GM11168 (cell line): ENCODE measurements around the gene DHRS1.
"Not testable (repeated sequence)": the region's sequence is repeated elsewhere in the genome, so short reads cannot be mapped to it uniquely, and the experiment has no call there.

ENCODE experiments used
- in situ Hi-C: fragments of 300-500 bp; cut with MboI; formaldehyde crosslinking; loops from one replicate; pipeline ENCODE4 v1.12.0; 2022; ENCODE audit warnings: low sequenced_read_pairs; ENCODE audit not compliant: unreplicated experiment

The DHRS1 gene

GRCh38 chr14:24329073-24329663, 29.6 kb upstream of the DHRS1 start:
- in situ Hi-C loops = no loop called here

DNA sequence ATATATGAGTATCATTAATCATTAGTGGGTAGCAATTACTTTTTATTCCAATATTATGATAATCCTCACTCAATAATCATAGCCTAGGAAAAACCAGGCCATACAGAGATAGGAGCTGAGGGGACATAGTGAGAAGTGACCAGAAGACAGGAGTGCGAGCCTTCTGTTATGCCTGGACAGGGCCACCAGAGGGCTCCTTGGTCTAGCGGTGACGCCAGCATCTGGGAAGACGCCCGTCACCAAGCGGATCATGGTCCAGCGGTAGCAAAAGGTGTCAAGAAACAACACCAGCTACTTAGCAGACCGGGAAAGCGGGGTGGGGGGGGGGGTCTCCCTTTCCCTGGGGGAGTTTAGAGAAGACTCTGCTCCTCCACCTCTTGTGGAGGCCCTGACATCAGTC, 28.3 kb upstream of the DHRS1 start:
- in situ Hi-C loops = not testable (repeated sequence)

- in situ Hi-C loops = no loop called here
Observed at GRCh38 chr14:24327303-24327702, 27.7 kb upstream of the DHRS1 start.

DNA sequence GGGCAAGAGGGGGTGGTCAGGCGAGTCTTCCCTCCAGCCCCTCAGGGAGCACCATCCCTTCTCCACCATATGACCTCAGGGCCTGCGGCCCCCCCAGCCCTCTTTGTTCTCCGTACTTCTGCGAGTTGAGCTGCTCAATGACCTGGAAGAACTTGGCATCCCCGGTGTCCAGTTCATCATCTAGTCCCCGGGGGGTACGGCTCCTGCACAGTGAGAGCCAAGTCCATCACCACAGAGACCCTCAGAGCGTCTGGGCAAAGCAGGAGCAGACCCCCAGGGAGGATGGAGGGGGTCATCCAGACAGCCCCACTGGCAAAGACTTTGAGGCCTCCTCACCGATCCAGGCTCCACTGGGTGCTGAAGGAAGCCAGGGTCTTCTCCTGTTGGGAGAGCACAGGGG, 26.4 kb upstream of the DHRS1 start:
- in situ Hi-C loops = no loop called here

DNA sequence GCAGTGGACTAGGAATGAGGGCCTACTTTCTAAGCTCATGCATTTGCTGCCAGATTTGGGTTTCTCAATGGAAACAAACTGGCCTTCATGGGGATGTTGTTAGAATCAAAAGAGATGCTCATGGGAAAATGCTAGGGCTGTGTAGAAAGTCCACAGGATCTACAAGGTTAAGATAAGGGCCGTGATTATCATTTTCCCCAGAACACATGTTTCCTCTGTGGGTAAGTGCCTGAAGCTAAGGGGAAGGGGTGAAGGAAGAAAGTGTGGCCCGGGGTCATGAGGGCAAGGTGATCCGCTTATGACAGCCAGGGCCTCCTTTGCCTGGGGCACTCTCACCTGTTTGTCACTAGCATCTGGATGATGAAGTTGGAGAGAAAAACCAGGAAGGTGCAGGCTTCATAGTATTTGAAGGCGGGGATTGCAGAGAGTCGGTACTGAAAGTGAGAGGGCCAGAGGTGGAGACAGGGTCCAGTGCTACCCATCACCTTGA, 25.5 kb upstream of the DHRS1 start:
- in situ Hi-C loops = no loop called here

DNA sequence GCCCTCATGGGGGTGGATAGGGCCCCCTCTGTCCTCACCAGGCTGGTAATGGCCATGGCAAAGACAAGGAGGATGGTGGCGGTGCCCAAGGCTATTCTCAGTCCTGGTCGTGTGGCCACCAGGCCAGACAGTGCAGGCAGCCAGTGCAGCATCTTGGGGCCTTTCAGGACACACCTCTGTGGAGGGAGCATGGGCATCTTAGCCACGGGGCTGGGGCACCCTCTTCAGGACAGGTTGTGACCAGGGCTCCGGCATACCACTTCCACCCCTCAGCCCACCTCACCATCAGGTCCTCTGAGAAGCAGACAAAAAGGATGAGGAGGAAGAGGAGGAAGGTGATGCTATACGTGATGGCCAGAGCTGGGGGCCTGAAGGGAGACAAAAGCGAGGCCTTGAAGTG, 24.4 kb upstream of the DHRS1 start:
- in situ Hi-C loops = no loop called here

DNA sequence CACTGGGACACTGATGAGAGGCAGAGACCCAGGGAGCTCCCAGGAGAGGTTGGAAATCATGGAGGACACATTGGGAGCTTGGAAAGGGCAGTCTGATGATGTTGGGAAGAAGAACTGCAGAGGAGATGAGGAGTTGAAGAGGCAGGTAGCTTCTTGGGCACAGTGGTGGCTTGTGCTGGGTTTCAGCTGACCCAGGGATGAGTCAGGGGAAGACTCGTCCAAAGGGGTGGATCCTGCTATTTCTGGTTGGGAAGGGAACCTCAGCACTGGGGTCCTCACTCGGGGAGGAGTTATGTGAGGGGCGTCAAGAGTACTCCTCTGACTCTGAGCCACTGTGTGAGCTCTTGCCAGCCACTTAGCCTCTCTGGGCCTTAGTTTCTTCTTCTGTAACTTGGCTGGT, 23.8 kb upstream of the DHRS1 start:
- in situ Hi-C loops = no loop called here

DNA sequence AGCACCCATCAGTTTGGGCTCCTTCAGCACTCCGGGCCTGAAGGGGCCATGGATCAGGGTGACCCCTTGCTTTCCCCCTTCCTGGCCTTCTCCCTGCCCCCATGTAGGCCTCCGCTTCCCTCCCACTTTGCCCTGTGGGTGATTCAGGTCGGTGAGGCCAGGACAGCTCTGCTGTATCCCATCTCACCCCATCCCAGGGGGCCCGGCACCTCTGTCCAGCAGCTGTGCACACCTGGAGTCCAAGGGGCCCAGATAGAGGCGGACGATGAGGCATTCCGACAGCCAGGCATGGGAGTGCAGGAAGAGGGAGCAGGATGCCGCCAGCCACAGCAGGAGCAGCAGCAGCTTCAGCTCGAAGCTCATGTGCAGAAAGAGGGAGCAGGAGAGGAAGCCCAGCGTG, 23.1 kb upstream of the DHRS1 start:
- in situ Hi-C loops = no loop called here

DNA sequence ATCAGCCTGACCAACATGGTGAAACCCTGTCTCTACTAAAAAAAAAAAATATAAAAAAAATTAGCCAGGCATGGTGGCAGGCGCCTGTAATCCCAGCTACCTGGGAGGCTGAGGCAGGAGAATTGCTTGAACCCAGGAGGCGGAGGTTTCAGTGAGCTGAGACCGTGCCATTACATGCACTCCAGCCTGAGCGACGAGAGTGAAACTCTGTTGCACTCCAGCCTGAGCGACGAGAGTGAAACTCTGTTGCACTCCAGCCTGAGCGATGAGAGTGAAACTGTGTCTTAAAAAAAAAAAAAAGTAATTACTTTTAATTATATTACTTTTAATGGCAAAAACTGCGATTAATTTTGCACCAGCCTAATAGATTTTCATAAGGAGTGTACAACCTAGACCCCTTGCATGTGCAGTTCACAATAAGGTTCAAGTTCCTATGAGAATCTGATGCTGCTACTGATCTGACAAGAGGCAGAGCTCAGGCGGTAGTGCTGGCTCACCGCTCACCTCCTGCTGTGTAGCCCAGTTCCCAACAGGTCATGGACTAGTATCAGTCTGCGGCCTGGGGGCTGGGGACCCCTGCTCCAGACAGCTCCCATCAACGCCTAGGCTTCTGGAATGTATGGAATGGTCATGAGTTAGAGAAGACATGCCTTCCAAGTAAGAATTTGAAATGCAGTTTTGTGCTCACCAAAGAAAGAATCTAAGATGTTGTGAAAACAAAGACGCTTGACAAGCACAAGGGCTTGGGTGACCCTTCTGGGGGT, 21.8 kb upstream of the DHRS1 start:
- in situ Hi-C loops = no loop called here

DNA sequence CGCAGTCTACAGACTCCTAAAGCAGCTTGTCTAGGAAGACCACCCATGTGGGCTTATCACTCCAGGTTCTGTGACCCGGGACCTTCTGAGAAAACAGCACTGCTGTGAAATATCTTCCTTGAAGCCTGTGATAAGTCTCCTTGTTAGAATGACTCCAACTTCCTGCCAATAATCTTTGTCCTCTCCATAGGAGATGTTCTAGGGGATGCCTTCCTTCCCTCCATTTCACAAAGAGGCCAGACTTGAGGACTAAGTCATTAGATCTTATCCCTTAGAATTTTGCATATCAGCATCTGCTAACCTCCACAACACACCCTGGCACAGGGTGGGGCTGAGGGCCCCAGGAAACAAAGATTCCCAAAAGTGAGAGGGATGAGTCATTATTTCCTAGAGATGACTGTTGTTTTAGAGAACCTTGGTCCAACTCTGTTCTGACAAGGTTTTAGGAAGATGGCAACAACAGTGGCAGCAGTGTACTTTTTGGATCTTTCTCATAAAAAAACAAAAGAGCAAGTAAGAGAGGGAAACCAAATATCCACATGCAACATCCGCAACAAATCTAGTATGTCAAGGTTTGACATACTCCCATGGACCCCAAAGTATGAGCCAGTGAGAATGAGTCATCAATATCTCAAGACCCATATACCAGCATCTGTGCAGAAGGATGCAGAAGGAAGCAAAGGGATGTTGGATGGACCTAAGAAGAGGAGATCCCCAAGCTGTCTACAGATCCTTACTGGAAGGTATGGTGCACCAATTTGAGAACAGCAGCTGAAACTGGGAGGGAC, 17.8 kb upstream of the DHRS1 start:
- in situ Hi-C loops = no loop called here

- in situ Hi-C loops = no loop called here
Observed at GRCh38 chr14:24316597-24316950, 17.0 kb upstream of the DHRS1 start.

DNA sequence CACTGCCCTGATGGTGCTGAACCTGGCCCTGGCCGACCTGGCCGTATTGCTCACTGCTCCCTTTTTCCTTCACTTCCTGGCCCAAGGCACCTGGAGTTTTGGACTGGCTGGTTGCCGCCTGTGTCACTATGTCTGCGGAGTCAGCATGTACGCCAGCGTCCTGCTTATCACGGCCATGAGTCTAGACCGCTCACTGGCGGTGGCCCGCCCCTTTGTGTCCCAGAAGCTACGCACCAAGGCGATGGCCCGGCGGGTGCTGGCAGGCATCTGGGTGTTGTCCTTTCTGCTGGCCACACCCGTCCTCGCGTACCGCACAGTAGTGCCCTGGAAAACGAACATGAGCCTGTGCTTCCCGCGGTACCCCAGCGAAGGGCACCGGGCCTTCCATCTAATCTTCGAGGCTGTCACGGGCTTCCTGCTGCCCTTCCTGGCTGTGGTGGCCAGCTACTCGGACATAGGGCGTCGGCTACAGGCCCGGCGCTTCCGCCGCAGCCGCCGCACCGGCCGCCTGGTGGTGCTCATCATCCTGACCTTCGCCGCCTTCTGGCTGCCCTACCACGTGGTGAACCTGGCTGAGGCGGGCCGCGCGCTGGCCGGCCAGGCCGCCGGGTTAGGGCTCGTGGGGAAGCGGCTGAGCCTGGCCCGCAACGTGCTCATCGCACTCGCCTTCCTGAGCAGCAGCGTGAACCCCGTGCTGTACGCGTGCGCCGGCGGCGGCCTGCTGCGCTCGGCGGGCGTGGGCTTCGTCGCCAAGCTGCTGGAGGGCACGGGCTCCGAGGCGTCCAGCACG, 16.4 kb upstream of the DHRS1 start:
- in situ Hi-C loops = no loop called here

- in situ Hi-C loops = no loop called here
Observed at GRCh38 chr14:24315243-24315806, 15.7 kb upstream of the DHRS1 start.

- in situ Hi-C loops = no loop called here
Observed at GRCh38 chr14:24314377-24315193, 15.0 kb upstream of the DHRS1 start.

DNA sequence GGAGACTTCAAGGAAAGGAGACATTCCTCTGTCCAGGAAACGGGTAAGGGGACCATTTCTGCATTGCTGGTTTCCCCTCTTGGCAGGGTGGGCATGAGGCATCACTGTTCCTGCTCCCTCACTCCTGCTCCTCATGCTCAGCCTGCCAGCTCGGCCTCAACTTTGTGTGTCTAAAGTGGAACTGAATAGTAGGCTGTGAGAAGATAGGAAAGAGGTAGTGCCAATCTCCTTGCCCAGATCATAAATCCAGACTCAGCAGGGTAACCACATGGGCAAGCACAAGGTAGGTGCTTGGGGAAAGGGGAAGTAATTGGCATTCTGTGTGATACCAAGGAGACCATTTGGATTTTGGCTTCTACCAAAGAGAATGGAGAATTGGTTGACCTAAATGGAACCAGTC, 14.3 kb upstream of the DHRS1 start:
- in situ Hi-C loops = no loop called here

- in situ Hi-C loops = no loop called here
Observed at GRCh38 chr14:24312736-24313507, 13.3 kb upstream of the DHRS1 start.

- in situ Hi-C loops = no loop called here
Observed at GRCh38 chr14:24311837-24312615, 12.4 kb upstream of the DHRS1 start.
